NCI-H1105 (cell line): ENCODE measurements around the gene CSF2.
"Not testable (repeated sequence)": the region's sequence is repeated elsewhere in the genome, so short reads cannot be mapped to it uniquely, and the experiment has no call there.

Experiments
- DNase-seq: peaks from one replicate; lab custom pipeline; 2025; lab: John Stamatoyannopoulos, UW

CSF2 gene

DNA sequence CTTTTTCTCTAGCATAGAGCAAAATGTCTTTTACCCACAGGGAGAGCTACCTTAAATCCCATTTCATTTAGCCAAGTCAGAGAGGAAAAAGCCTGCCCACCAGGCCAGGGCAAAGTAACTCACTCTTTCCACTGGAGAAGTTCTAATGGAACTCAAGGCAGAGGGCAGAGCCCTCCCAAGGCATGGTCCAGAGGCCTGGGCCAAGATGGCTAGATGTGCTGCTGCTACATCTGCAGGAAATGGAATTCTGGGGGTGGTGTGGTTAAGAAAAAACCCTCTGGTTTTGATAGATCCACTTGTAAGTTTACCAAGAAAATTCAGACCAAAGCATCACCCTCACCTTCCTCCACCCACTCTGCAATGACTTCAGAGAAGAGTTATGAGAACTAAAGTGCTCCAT lies 37.3 kb downstream of the CSF2 start:
- no peak for DNase-seq

DNA sequence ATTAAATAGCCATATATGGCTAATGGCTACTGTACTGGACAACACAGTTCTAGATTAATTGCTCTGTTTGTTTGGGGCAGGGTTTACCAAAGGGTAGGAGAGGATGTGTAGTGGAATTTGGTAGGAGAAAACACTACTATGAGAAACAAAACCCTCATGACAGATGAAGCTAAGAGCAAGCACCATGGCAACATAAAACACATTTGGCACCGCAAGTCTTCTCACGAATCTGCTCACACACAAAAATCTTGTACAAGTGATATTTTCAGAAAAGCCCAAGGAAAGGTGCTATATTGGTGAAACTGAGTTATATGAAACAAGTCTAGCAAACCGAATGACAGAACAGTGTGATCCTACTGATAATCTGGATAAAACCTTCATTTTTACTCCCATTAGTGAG lies 38.5 kb downstream of the CSF2 start:
- no peak for DNase-seq

GRCh38 chr5:132114150-132115121 lies 40.8 kb downstream of the CSF2 start:
- no peak for DNase-seq

DNA sequence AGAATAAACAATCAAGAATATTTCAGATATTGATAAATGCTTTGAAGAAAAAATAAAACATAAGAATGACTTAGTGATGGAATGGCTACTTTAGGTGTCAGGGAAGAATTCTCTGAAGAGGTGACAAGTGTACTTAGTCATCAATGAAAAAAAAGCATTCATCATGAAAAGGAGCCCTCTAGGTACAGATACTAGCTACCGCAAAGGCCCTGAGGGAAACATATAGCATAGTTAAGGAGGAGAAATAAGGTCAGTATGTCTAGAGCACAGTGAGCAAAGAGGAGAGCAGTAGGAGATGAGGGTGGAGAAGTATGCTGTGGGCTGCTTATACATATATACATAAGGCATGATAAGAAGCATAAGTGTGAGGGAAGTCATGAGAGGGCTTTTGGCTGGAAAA lies 41.8 kb downstream of the CSF2 start:
- DNase-seq, result no peak

DNA sequence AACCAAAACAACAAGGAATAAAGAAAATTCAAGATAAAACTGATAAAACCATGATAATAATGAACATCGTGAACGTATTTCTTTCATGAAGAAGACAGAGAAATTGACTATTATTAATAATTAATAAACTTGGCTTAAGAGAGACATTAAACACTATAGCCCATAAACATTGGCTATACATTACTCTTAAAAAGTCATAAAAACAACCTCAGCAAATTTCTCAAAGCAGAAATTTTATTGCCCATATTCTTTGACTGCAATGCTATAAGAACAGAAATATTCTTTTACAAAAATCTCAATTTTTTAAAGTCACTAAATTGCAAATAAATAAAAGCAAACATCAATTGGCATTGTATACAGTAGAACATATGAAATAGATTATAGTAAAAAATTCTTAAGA lies 42.5 kb downstream of the CSF2 start:
- DNase-seq, result no peak

- DNase-seq, result not testable (repeated sequence)
Observed at GRCh38 chr5:132116909-132117489, 43.4 kb downstream of the CSF2 start.

DNA sequence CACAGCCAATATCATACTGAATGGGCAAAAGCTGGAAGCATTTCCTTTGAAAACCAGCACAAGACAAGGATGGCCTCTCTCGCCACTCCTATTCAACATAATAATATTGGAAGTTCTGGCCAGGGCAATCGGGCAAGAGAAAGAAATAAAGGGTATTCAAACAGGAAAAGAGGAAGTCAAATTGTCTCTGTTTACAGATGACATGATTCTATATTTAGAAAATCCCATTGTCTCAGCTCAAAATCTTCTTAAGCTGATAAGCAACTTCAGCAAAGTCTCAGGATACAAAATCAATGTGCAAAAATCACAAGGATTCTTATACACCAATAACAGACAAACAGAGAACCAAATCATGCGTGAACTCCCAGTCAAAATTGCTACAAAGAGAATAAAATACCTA lies 47.1 kb downstream of the CSF2 start:
- DNase-seq, result not testable (repeated sequence)

GRCh38 chr5:132122971-132123370 lies 49.4 kb downstream of the CSF2 start:
- not testable (repeated sequence) for DNase-seq

- not testable (repeated sequence) for DNase-seq
Observed at GRCh38 chr5:132123578-132123977, 50.0 kb downstream of the CSF2 start.
